ENCODE data around the gene APBA1. TPM values are rescaled to one million over a fixed set of nuclear protein-coding genes. Genes with fewer than 3 reads are reported as not detected.
"Not testable (repeated sequence)": the region's sequence is repeated elsewhere in the genome, so short reads cannot be mapped to it uniquely, and the experiment has no call there.

The APBA1 gene
- total RNA-seq, 2 experiments from 2014 or later, result 0.08 to 0.10 TPM

- ChIA-PET CTCF (interaction anchor here (0.7 kb wide), 1 partner anchor 38 kb away, joined by 3 read pairs; no protein-coding TSS in a partner anchor), POLR2A (no interaction called here)
Measured at GRCh38 chr9:69611221-69611620, 61.0 kb downstream of the APBA1 start.

DNA sequence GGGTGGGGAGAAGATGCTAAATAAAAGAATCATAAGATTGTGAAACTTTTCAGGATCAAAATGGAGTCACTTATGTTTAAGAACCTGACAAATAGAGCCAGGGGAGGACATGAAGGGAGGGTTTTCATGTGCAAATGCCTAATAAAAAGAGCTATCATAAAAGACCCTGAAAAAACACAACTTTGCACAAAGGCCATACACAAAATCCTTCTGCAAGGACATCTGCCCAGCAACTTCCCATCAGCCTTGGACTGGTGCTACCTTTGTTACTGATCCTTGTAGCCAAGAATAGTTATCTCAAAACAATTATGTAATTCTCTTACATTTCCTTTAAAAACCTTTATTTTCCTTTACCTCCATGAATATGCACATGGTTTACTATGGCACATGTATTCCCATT lies 63.0 kb downstream of the APBA1 start:
- ChIA-PET POLR2A (no interaction called here), CTCF (no interaction called here)

DNA sequence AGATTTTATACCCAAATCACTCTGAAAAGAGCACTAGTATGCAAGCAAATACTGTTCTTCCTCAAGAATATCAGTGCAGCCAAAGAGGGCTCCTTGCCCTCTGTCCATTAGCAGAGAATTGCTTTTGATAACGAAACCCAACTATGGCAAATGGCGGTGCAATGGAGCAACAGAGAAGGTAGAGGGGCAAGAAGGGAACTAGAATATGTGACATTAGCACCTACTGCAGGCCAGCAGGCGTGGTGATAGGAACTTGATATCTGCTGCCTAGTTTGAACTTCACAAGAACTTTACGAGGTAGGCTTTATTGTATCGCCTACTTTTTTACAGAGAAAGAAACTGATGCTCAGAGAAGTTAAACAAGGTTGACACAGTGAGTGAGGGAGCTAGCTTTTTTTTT lies 66.1 kb downstream of the APBA1 start:
- CTCF ChIA-PET, result no interaction called here
- POLR2A ChIA-PET, result no interaction called here

GRCh38 chr9:69605406-69605805 lies 66.8 kb downstream of the APBA1 start:
- ChIA-PET POLR2A (no interaction called here), CTCF (no interaction called here)

- ChIA-PET POLR2A (no interaction called here), CTCF (no interaction called here)
Measured at GRCh38 chr9:69604568-69605219, 67.5 kb downstream of the APBA1 start.

- POLR2A ChIA-PET, result no interaction called here
- CTCF ChIA-PET, result no interaction called here
Measured at GRCh38 chr9:69603656-69604055, 68.5 kb downstream of the APBA1 start.

DNA sequence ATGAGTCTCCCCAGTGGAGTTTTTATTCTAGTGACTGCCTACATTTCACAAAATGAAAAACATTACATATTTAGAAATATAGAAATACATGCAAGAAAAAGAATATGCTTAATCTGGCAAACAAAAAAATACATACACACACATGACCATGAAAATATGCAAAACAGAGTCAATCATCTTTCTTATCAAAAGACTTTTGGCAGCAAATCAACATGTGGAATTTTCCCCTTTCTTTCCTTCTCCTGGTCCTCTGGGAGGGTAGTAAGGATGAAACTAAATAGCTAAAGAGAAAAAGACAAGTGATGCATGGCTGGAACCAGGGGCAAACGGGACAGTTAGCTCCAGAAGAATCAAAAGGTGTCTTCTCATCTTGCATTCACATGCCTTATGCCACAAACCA lies 69.4 kb downstream of the APBA1 start:
- ChIA-PET POLR2A (no interaction called here), CTCF (no interaction called here)

GRCh38 chr9:69601698-69602097 lies 70.5 kb downstream of the APBA1 start:
- POLR2A ChIA-PET, result no interaction called here
- CTCF ChIA-PET, result no interaction called here

DNA sequence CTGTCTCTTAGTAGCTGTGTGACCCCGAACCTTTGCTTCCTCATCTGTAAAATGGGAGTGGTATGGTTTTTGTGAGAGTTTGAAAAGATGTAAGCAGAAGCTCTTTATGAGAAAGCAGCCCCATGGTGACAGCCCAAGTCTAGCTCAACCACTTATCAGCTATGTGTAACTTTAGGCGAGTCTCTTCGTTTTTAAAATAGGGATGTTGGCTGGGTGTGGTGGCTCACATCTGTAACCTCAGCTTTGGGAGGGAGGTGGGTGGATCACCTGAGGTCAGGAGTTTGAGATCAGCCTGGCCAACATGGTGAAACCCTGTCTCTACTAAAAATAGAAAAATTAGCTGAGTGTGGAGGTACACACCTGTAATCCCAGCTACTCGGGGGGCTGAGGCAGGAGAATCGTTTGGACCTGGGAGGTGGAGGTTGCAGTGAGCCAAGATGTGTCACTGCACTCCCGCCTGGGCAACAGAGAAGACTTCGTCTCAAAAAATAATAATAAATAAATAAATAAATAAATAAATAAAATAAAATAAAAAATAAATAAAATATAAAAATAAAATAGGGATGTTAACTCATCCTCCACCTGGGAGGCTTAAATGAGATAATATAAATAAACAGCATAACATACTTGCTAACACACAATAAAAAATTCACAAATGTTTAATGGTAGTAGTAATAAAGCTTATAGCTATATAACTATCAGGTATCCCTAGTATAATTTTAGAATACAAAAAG lies 71.7 kb downstream of the APBA1 start:
- ChIA-PET CTCF (no interaction called here), POLR2A (no interaction called here)

GRCh38 chr9:69599232-69599971 lies 72.8 kb downstream of the APBA1 start:
- CTCF ChIA-PET, result no interaction called here

DNA sequence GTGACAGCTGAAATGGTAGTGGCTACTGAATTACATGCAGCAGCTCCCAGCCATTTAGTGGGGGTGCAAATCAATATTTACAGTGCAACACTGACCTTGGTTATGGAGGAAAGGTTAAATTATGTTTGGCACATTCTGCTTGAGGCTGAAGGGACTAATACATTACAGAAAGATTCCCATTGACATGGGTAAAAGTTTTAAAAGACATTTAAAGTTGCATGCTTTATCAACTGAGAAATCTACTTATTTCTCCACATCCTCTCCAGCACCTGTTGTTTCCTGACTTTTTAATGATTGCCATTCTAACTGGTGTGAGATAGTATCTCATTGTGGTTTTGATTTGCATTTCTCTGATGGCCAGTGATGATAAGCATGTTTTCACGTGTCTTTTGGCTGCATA lies 75.3 kb downstream of the APBA1 start:
- POLR2A ChIA-PET, CTCF ChIA-PET: not testable (repeated sequence)

More at GRCh38 chr9:69599232-69599971, 72.8 kb downstream of the APBA1 start:
- POLR2A ChIA-PET, result no interaction called here

- ChIA-PET POLR2A (no interaction called here), CTCF (no interaction called here)
Measured at GRCh38 chr9:69594180-69594579, 78.0 kb downstream of the APBA1 start.

GRCh38 chr9:69593756-69594155 lies 78.4 kb downstream of the APBA1 start:
- ChIA-PET POLR2A (no interaction called here), CTCF (no interaction called here)

GRCh38 chr9:69593301-69593700 lies 78.9 kb downstream of the APBA1 start:
- POLR2A ChIA-PET, result no interaction called here

GRCh38 chr9:69590266-69590665 lies 81.9 kb downstream of the APBA1 start:
- POLR2A ChIA-PET, result no interaction called here

More at GRCh38 chr9:69593301-69593700, 78.9 kb downstream of the APBA1 start:
- CTCF ChIA-PET, result no interaction called here

GRCh38 chr9:69589156-69589555 lies 83.0 kb downstream of the APBA1 start:
- ChIA-PET POLR2A (no interaction called here), CTCF (no interaction called here)

More at GRCh38 chr9:69590266-69590665, 81.9 kb downstream of the APBA1 start:
- CTCF ChIA-PET, result no interaction called here

GRCh38 chr9:69585571-69585970 lies 86.6 kb downstream of the APBA1 start:
- ChIA-PET CTCF (no interaction called here), POLR2A (no interaction called here)

- ChIA-PET CTCF (no interaction called here), POLR2A (no interaction called here)
Measured at GRCh38 chr9:69584759-69585158, 87.4 kb downstream of the APBA1 start.

DNA sequence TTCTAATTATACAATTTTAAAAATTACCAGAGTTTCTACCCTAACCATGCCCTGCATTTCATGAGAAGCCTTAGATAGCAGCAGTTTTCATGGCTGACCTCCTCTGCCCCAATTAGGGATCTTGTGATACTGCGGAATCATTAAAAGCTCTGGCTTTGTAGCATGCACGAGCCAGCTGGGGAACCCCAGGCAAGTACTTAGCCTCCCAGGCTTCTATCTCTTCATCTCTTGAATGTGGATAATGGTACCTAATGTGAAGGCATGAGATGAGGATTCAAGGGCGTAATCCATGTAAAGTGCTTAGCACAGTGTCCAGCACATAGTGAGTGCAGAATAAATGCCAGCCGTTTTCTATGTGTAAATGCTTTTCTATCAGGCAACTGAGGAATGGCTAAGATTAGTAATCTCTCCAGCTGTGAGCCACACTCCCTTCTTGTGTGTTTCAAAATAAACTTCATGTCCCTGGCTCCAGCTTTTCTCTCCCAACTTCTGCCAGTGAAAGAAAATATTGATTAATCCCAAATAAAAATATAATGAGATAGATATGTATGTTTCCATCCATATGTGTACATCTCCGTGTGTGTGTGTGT lies 88.4 kb downstream of the APBA1 start:
- POLR2A ChIA-PET, result no interaction called here
- CTCF ChIA-PET, result no interaction called here

DNA sequence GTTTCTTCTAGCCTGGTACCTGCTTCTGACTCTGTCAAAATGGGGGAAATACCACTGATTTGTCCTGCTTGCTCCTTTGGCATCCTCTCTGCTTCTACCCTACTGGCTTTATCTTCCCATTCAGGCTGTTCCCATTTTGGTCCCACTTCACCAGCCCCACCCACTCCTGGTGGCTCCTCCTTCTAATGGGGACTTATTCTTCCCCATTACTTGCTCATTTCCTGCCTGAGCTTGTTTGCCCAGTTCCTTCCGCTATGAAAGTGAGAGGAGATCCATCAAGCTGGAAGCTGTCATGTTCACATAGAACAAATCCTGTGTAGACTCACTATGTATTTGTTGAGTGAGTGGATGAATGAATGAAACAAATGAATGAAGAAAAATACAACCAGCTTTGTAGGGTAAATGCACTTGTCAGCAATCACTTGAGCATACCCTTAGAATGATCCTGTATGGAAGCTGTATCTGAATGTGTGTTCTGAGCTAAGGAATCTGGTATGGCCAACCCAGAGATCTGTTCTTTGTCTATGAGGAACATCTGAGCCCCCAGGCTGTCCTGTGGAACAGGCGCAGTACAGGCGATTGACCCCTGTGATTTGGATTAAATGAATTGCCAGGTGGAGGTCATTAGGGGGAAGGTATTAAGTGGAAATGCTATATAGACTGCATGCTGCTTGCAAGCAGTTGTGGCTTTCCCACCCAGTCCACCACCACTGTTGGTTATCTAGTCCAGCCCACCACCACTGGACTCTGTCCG lies 89.5 kb downstream of the APBA1 start:
- CTCF ChIA-PET, result no interaction called here
- POLR2A ChIA-PET, result no interaction called here

Data from activated CD8-positive, alpha-beta memory T cell treated with anti-CD3 and anti-CD28 coated beads for 36 hours (primary cell).